Measurements from ENCODE around the gene WDFY3.

GRCh38 chr4:84733343-84734033 is 233.0 kb downstream of the WDFY3 start:
- TF ChIP-seq CTCF (conservative IDR thresholded peaks at IDR 0.05; ENCODE audit: low read depth, low read length) (no peak), MXI1 (IDR thresholded peaks at IDR 0.05; ENCODE audit: borderline replicate concordance, low read depth, low read length) (no peak), POLR2A (IDR thresholded peaks at IDR 0.05; ENCODE audit: low read depth, low read length) (no peak), USF2 (IDR thresholded peaks at IDR 0.05; ENCODE audit: low read depth, low read length) (no peak), FOS (IDR thresholded peaks at IDR 0.05; ENCODE audit: low read depth, low read length) (no peak), NFE2L2 (IDR thresholded peaks at IDR 0.05; ENCODE audit: low read depth, low read length) (no peak), CEBPB (IDR thresholded peaks at IDR 0.05; ENCODE audit: low read depth, low read length) (no peak), RAD21 (IDR thresholded peaks at IDR 0.05; ENCODE audit: low read length) (no peak), BHLHE40 (IDR thresholded peaks at IDR 0.05; ENCODE audit: low read depth, low read length) (no peak), RFX5 (IDR thresholded peaks at IDR 0.05; ENCODE audit: low read depth, low read length) (no peak), SMC3 (IDR thresholded peaks at IDR 0.05; ENCODE audit: low read depth, low read length) (no peak), MAFK (IDR thresholded peaks at IDR 0.05; ENCODE audit: low read depth, low read length) (no peak)
